Superior temporal gyrus (tissue), 1 donor: ENCODE results near the gene KLF5.

ENCODE experiments used
- DNase-seq: peaks from one replicate; pipeline ENCODE4 v3.0.0-alpha.2; 2016; ENCODE audit errors: extremely low spot score

The KLF5 gene

GRCh38 chr13:73059460-73060250, 850 bp downstream of the KLF5 start:
- DNase-seq = no peak

GRCh38 chr13:73060251-73061160, 1.7 kb downstream of the KLF5 start:
- no peak for DNase-seq

- DNase-seq = no peak
Observed at GRCh38 chr13:73061473-73061872, 2.7 kb downstream of the KLF5 start.

DNA sequence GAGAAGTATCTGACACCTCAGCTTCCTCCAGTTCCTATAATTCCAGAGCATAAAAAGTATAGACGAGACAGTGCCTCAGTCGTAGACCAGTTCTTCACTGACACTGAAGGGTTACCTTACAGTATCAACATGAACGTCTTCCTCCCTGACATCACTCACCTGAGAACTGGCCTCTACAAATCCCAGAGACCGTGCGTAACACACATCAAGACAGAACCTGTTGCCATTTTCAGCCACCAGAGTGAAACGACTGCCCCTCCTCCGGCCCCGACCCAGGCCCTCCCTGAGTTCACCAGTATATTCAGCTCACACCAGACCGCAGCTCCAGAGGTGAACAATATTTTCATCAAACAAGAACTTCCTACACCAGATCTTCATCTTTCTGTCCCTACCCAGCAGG, 3.1 kb downstream of the KLF5 start:
- no peak for DNase-seq

DNA sequence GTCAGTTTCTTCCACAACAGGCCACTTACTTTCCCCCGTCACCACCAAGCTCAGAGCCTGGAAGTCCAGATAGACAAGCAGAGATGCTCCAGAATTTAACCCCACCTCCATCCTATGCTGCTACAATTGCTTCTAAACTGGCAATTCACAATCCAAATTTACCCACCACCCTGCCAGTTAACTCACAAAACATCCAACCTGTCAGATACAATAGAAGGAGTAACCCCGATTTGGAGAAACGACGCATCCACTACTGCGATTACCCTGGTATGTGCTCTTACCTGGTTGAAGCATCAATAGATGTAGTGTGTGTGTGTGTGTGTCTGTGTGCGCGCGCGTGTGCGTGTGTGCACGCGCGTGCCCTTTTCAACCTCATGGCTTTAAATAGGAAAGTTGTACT, 3.7 kb downstream of the KLF5 start:
- no peak for DNase-seq

DNA sequence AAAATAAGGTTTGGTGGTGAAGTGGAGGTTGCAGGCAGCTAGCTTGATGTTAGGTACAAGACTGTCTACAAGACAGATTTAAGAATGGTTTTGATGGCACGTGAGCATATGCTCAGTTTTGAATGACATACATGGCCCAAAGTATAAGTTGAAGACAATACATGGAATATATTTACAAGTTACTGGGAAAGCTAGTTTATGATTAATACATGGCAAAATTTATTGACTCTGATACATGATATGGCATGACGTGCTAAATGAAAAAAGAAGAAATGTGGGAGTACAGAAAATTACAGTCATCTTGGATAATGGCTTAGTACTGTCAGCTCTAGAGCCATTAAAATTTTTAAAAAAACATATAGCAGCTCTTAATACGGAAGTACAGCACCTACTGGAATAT, 4.4 kb downstream of the KLF5 start:
- no peak for DNase-seq

DNA sequence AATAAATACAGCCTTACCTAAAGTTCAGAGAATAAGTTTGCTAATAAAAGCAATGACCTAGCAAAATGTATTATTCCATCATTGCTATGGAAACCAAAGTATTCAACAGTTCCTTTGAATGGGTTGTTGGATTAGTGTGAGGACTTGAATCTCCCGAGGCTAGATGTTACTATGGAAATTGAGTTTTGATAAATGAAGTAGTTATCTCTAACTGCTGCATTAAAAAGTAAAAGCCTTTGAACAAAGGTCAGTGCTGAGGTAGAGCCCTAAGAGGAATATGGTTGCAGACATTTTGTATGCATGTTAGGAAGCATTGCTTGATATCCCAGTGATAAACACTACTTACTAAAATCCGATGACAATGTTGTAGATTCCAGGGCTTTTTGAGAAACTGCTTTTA, 6.2 kb downstream of the KLF5 start:
- DNase-seq = no peak

DNA sequence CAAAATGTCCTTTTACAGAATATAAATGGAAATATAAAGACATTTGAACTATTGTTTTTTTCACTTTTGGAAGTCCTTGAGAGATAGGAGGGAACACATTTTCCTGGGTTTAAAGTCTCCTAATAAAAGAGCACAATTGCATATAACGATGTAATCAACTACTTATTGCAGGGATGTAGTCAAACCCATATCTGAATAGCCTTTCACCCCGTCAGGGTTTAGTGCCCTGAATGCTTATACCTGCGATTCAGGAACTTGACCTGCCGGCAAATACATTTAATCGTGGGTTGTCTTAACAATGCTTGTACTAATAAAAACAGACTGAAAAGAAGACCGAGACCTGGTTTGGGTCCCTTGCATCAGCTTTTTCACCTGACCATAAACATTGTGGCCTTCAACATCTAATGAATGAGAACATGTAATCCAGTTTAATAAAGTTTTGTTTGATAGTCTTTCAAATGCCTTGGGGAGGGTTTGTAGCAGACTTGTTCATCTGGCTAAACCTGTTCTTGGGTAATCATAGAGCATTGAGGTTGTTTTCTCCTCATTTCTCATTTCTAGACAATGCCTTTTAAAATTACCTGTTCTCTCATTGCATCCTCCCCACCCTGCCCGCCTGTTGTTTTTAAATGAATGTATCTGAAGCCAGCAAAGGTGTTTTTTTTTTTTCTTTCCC, 7.0 kb downstream of the KLF5 start:
- no peak for DNase-seq

GRCh38 chr13:73069206-73069805, 10.5 kb downstream of the KLF5 start:
- DNase-seq = no peak

GRCh38 chr13:73070451-73071098, 11.8 kb downstream of the KLF5 start:
- DNase-seq = no peak

- no peak for DNase-seq
Observed at GRCh38 chr13:73072239-73072900, 13.6 kb downstream of the KLF5 start.

- DNase-seq = no peak
Observed at GRCh38 chr13:73073050-73073449, 14.2 kb downstream of the KLF5 start.

- no peak for DNase-seq
Observed at GRCh38 chr13:73074014-73074413, 15.2 kb downstream of the KLF5 start.

DNA sequence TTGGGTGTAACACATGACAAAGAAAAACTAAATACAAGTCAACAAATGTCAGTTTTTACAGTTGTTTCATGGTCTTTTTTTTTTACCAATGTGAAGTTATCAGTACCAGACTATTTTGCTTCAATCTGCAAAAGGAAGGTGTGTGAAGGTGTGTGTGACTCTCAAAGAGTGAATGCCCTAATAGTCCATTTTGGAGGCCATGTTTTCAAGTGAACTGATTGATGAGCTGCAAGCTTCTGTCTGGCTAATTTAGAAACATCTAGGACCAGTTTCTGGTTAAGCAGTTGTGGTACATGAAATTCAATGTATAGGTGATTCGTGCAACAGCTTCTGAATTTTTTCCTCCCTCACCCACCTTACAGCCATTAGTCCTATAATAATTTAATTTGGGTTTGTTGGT, 16.1 kb downstream of the KLF5 start:
- no peak for DNase-seq

GRCh38 chr13:73075546-73075945, 16.7 kb downstream of the KLF5 start:
- no peak for DNase-seq

DNA sequence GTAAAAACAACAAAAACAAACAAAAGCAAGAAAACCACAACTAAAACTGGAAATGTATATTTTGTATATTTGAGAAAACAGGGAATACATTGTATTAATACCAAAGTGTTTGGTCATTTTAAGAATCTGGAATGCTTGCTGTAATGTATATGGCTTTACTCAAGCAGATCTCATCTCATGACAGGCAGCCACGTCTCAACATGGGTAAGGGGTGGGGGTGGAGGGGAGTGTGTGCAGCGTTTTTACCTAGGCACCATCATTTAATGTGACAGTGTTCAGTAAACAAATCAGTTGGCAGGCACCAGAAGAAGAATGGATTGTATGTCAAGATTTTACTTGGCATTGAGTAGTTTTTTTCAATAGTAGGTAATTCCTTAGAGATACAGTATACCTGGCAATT, 17.1 kb downstream of the KLF5 start:
- no peak for DNase-seq

GRCh38 chr13:73077865-73078264, 19.1 kb downstream of the KLF5 start:
- DNase-seq = no peak

- no peak for DNase-seq
Observed at GRCh38 chr13:73079359-73079758, 20.6 kb downstream of the KLF5 start.

DNA sequence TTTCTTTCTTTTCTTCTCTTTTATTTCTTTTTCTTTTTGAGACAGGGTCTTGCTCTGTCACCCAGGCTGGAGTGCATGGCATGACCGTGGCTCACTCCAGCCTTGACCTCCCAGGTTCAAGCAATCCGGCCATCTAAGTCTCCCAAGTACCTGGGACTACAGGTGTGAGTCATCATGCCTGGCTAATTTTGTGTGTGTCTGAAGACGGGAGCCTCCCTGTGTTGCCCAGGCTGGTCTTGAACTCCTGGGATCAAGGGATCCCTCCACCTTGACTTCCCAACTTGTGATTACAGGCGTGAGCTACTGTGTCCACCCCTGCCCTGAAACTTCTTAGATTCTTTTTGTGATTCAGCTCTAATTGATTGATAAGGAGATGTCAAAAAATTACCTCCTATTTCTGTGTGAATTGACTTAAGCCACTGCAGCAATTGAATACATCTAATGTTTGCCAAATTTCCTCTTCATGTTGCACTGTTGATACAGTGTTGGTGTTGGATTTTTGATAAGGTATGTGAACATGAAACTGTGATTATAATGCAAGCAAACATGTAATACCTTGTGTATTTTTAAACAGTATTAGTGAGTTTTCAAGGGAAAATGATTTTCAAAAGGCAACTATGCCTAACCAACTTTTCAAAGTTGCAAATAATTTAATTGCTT, 22.6 kb downstream of the KLF5 start:
- DNase-seq = no peak

DNA sequence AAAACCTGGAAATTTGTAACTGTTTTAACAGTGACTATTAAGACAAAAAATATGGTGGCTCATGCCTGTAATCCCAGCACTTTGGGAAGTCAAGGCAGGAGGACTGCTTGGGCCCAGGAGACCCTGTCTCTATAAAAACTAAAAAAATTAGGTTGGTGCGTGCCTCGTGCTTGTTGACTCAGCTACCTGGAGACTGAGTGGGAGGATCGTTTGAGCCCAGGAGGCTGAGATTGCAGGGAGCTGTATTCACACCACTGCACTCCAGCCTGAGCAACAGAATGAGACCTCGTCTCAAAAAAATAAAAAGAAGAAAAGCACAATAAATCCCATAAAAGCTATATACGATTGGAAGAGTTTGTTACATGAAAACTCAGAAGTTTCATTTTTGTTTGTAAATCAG, 23.7 kb downstream of the KLF5 start:
- no peak for DNase-seq
